ENCODE results near the gene MT1A.
A peak's percentile ranks its signal among the peaks of the same experiment; 100 is the strongest.
"Not testable (repeated sequence)": the region's sequence is repeated elsewhere in the genome, so short reads cannot be mapped to it uniquely, and the experiment has no call there.

The MT1A gene

GRCh38 chr16:56657555-56658326 is 19.3 kb downstream of the MT1A start, which contains the start of gene MT1F:
Gene MT1F (plus strand): TSS chr16:56657959. CDS start chr16:56658059, 100 bp downstream.
- peak; percentile 65 for DNase-seq (ENCODE audit: low read depth)

DNA sequence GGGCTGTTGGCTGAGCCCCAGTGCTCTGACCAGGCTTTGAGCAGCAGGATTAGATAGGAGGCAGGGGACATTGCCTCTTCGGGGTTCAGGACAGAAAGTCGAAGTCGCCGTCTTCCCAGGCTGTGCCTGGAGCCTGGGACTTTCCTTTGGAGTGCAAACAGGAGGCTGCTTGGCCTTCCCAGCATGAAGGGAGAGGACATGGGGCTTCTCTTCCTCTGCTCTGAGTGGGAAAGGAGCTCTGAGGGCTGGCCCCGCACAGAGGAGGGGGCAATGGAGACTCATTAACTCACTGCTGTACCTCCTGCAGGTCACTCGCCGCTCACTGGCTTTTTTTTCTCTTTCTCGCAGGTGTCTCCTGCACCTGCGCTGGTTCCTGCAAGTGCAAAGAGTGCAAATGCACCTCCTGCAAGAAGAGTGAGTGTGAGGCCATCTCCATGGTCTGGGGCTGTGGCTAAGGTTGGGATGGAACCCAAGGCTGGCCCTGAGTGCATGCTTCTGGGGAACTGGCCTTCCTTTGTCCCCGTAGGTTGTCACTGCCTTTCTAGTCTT is 19.9 kb downstream of the MT1A start:
- DNase-seq (ENCODE audit: low read depth) = no peak

DNA sequence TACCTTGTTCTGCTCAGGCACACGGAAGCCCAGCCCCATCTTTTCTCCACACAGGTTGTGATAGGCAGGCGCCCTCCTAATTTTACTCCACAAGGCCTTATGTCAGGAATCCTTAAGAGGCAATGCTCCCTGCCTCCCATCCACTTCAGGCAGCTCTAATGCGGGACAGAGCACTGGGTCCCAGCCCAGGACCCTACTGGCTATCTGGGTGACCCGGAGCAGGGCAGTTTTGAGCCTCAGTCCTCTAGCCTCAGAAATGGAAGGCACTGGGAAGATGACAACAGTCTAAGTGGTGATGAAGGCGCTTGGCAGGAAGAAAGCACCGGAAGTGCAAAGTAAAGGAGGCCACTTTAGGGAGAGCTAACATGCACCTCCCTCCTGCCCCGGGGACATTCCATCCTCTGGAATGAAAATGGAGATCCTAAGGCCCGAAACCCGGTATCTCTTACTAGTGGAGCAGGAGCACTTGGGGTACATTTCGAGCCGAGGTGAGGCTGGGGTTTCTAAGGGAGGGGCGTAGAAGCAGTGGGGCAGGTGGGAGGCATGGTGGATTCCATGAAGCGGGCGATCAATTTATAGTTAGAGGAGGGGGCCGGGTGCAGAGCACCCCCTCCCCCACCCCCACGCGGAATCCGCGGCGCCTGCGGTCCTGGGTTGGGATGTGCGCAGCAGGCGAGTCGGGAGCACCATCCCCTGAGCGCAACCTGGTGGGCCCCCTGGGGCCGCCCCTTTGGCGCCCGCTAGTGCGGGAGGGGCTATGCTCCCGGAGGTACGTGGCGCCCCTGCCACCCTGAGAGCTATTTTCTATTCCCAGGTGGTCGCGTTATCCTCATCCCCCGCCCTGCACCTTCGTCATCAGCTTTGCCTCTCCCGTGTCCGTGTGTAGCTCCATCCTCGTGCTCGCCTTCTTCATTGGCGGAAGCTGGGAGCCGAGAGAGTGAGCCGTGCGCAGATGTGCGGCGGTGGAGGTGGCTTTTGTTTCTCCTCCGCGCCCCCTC is 24.2 kb downstream of the MT1A start:
- no peak for DNase-seq (ENCODE audit: low read depth)

DNA sequence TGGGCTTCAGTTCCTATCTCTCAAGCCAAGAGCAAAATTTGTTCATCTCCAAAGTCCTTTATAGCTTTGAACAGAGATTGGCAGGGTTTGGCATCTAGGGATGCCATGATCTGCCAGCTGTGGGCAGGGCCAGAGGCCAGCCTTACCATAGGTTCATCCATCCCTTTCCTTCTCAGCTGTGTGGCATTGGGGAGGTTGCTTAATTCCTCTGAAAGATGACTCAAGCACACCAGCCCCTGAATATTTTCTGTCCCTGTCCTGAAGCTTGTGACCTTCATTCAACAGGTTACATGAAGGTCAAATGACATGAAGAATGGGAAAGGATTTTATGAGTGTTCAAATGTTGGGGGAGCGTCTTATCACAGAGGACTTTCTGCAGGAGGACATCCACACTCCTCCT is 26.0 kb downstream of the MT1A start:
- DNase-seq (ENCODE audit: low read depth) = no peak

GRCh38 chr16:56665286-56666261 is 27.1 kb downstream of the MT1A start:
- not testable (repeated sequence) for DNase-seq (ENCODE audit: low read depth)

DNA sequence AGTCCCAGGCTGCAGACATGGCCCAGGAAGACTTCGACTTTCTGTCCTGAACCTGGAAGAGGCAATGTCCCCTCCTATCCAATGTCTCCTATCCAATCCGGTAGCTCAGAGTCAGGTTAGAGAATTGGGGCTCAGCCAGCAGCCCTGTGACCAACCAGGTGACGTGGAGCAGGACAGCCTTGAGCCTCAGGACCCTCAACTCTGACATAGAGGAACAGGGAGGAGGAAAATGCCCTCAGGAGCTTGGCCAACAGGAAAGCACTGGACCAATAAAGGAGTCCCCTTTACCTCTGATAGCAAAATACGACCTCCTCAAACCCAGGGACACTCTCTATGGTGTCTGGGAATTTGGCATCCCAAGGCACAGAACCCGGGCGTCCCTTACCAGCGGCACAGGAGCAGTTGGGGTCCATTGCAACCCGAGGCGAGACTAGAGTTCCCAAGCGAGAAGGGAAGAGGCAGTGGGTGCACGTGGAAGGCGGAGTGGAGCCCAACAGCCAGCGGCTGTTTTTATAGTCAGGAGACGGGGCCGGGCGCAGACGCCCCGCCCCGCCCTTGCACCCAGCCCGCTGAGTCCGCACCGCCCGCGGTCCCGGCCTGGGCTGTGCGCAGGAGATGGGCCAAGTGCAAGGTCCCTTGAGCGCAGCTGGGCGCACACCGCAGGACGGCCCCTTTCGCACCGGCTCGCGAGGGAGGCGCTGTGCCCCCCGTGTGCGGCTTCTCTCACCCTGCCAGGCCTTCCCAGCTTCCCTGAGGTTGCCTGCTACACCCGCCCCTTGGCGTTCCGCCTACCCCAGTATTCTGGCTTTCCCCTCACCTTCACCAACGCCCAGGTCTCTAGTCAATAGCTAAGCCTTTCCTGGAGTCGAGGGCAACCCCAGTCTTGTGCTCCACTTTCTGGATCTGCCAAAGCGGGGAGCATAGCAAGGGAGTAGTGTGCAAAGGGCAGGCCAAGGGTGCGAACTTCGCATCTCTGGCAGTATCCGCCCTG is 29.4 kb downstream of the MT1A start, which contains the start of gene MT1G:
Gene MT1G, minus strand, starts transcription at position 485 of the 991 bp plus-strand sequence. Its CDS starts 72 bp downstream, at position 413.
- DNase-seq (ENCODE audit: low read depth) = peak; percentile 55

GRCh38 chr16:56669005-56669839 is 30.8 kb downstream of the MT1A start, which contains the start of gene MT1H:
Gene MT1H (plus strand): TSS chr16:56669814. CDS start chr16:56669885, 71 bp downstream.
- no peak for DNase-seq (ENCODE audit: low read depth)

GRCh38 chr16:56669840-56670619 is 31.6 kb downstream of the MT1A start:
- no peak for DNase-seq (ENCODE audit: low read depth)

DNA sequence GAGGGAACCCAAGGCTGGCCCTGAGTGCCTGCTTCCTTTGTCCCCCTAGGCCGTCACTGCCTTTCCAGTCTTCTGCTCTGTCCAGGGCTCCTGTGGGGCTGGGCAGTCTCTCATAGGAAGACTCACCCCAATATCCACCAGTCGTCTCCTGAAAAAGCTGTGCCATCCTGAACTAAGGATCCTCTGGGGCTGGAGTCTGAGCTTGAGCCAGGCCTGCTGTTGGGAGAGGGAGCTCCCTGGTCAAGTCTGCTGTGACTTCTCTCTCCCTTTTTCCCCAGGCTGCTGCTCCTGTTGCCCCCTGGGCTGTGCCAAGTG is 32.1 kb downstream of the MT1A start:
- no peak for DNase-seq (ENCODE audit: low read depth)

- not testable (repeated sequence) for DNase-seq (ENCODE audit: low read depth)
Observed at GRCh38 chr16:56671691-56672090, 33.2 kb downstream of the MT1A start.

GRCh38 chr16:56672171-56672570 is 33.7 kb downstream of the MT1A start:
- not testable (repeated sequence) for DNase-seq (ENCODE audit: low read depth)

GRCh38 chr16:56672761-56673536 is 34.5 kb downstream of the MT1A start:
- DNase-seq (ENCODE audit: low read depth) = no peak

GRCh38 chr16:56673921-56674320 is 35.5 kb downstream of the MT1A start:
- peak; percentile 41 for DNase-seq (ENCODE audit: low read depth)

DNA sequence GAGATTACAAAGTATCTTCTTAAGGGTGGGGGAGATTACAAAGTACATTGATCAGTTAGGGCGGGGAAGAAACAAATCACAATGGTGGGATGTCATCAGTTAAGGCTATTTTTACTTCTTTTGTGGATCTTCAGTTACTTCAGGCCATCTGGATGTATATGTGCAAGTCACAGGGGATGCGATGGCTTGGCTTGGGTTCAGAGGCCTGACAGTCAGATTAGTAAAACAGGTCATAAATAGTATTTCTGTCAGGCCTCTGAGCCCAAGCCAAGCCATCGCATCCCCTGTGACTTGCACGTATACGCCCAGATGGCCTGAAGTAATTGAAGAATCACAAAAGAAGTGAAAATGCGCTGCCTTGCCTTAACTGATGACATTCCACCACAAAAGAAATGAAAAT is 36.1 kb downstream of the MT1A start:
- not testable (repeated sequence) for DNase-seq (ENCODE audit: low read depth)

DNA sequence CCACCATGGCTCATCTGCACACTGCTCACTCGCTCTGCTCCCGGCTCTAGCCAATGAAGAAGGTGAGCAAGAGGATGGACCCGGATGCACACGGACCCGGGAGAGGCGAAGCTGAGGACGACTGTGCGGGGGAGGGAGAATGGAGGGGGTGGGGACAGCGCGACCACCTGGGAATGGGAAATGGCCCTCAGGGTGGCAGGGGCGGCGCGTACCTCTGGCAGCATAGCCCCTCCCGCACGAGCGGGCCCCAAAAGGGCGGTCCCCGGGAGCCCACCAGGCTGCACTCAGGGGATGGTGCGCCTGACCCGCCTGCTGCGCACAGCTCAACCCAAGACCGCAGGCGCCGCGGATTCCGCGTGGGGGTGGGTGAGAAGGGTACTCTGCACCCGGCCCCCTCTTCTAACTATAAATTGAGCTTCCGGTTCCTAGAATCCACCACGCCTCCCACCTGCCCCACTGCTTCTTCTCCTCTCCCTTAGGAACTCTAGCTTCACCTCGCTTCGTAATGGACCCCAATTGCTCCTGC is 37.3 kb downstream of the MT1A start:
- DNase-seq (ENCODE audit: low read depth) = no peak

DNA sequence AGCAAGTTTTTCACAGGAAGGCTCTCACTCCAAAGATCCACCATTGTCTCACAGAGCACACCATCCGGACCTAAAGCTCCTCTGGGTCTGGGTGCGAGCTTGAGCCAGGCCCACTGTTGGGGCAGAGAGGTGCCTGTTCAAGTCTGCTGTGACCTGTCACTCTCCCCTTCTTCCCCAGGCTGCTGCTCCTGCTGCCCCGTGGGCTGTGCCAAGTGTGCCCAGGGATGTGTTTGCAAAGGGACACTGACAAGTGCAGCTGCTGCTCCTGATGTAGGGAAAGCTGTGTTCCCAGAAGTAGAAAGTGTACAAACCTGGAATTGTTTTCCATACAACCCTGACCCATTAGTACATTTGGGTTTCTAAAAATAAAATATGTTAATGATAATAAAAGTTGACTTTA is 39.0 kb downstream of the MT1A start:
- no peak for DNase-seq (ENCODE audit: low read depth)

GRCh38 chr16:56679078-56679730 is 40.7 kb downstream of the MT1A start:
- DNase-seq (ENCODE audit: low read depth) = no peak

Measured in EH (cell line).